Ovary (tissue), 9 donors: ENCODE data around the gene SSTR5. TPM values are rescaled to one million over a fixed set of nuclear protein-coding genes. Genes with fewer than 3 reads are reported as not detected.

ENCODE experiments used
- DNase-seq, 5 donors: peaks; one replicate each; pipeline ENCODE4 v3.0.0-alpha.2; 2019 to 2020
- H3K27ac ChIP-seq, 2 donors: fragments of 200-600 bp; one replicate each; pipeline versions ENCODE4 v1.5.1 to v1.8.0; 2019 to 2022
- H3K27me3 ChIP-seq: fragments of 200-600 bp; one replicate; pipeline ENCODE4 v1.8.0; 2022
- H3K36me3 ChIP-seq: fragments of 200-600 bp; sonication (generic); one replicate; pipeline ENCODE4 v1.5.1; 2019
- H3K4me1 ChIP-seq: one replicate; pipeline ENCODE4 v1.8.1; 2013; ENCODE audit warnings: mild to moderate bottlenecking, moderate library complexity; ENCODE audit not compliant: insufficient read depth
- H3K4me3 ChIP-seq: fragments of 200-600 bp; sonication (generic); one replicate; pipeline ENCODE4 v1.5.1; 2017
- H3K9me3 ChIP-seq, 2 donors: fragments of 200-600 bp in 1 of 2; sonication (generic) in 1 of 2; one replicate each; pipeline versions ENCODE4 v1.5.1 to v1.8.1; 2013 to 2019; ENCODE audit warnings: mild to moderate bottlenecking in 1 of 2, moderate library complexity in 1 of 2
- EP300 ChIP-seq: sonication (generic); formaldehyde crosslinking; IDR thresholded peaks from one replicate; pipeline ENCODE4 v1.6.1; 2017; ENCODE audit warnings: antibody characterized with exemption
- POLR2A ChIP-seq: fragments of 450-650 bp; IDR thresholded peaks from one replicate; pipeline ENCODE4 v1.6.1; 2017; ENCODE audit warnings: antibody characterized with exemption, mild to moderate bottlenecking, moderate library complexity
- WGBS, 3 donors: extraction: QIAGEN DNeasy Blood & Tissue Kit in 1 of 3; methylation state at CpG; one replicate each; pipeline versions ENCODE4 v1.1.5 to v1.1.7; 2013 to 2017; 5-methylcytosine and 5-hydroxymethylcytosine counted together
- intact Hi-C, 4 donors: fragments of 100-400 bp; cut with DNase I; formaldehyde crosslinking; loops; one replicate each; pipeline versions ENCODE4 v1.11.0 to v1.15.1; 2022 to 2023
- polyA plus RNA-seq, 2 donors: library from polyadenylated mRNA; stranded (reverse); fragments of 200-250 nt in 1 of 2; fragments of 350-450 nt in 1 of 2; fragmentation: Illumina TruSeq in 1 of 2; extraction: RNeasy Lipid Tissue Mini Kit (QIAGEN cat#74804) in 1 of 2; gene quantifications; one replicate each; pipeline ENCODE4 v1.2.3, GENCODE V29; 2013 to 2014
- total RNA-seq, 7 donors: library from RNA; depleted of rRNA in 2 of 7; stranded (reverse); fragments of >200 nt in 2 of 7; fragmentation: NEBNext Ultra II Directional in 3 of 7; extraction: Animal tissue kit (Norgen Biotek cat#: 25700) in 3 of 7; gene quantifications; one replicate each; pipeline versions ENCODE4 v1.1.0 to v1.2.4, GENCODE V29; 2016 to 2023
- TF ChIP-seq, protein P1 (sequence below), 3 donors: fragments of 450-650 bp in 2 of 3; fragments of 200-600 bp in 1 of 3; IDR thresholded peaks; one replicate each; pipeline versions ENCODE4 v1.5.1 to v1.8.0; 2016 to 2022; ENCODE audit warnings: antibody characterized with exemption in 3 of 3, mild to moderate bottlenecking in 1 of 3
- donor health status: DM: no; HTN: no; CAD: no; lungs with moderate emphysema.
- donor health status: DM: no; HTN: no; CAD: no.
- donor health status: Bipolar disorder and iron deficiency.
- donor health status: DM: yes; HTN: yes; CAD: no.
- donor health status: DM: no; HTN: no; CAD: no.
- donor health status: DM: yes; HTN: yes; CAD: no.

The SSTR5 gene
- total and polyA plus RNA-seq, 9 donors: not detected

DNA sequence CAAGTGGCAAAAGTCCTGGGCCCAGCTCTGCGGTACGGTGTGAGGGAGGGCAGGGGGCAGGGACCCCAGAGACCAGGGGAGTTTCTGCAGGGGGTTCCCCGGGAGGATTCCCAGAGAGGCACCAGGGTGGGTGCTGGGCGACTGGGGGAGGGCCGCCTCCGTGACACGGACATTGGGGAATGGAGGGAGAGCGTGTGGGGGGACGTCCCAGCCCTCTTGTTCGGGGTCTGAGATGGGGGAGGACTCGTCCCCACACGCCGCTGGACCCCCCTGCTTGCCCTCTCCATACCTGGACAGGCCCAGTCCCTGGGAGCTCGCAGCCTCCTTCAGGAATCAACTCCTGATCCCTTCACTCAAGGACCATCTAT is 49.8 kb downstream of the SSTR5 start:
- Histone ChIP-seq H3K27me3 (no peaks in the 10 kb centered on the region), H3K4me1 (no peaks in the 10 kb centered on the region), H3K4me3 (no peak overlapping the region), H3K27ac (no peak overlapping the region), H3K36me3 (no peaks in the 10 kb centered on the region), H3K9me3 (no peaks in the 10 kb centered on the region)
- intact Hi-C loops: no loop called here
- no peak for TF ChIP-seq POLR2A
- TF ChIP-seq EP300: no peak
- TF ChIP-seq, protein P1, sequence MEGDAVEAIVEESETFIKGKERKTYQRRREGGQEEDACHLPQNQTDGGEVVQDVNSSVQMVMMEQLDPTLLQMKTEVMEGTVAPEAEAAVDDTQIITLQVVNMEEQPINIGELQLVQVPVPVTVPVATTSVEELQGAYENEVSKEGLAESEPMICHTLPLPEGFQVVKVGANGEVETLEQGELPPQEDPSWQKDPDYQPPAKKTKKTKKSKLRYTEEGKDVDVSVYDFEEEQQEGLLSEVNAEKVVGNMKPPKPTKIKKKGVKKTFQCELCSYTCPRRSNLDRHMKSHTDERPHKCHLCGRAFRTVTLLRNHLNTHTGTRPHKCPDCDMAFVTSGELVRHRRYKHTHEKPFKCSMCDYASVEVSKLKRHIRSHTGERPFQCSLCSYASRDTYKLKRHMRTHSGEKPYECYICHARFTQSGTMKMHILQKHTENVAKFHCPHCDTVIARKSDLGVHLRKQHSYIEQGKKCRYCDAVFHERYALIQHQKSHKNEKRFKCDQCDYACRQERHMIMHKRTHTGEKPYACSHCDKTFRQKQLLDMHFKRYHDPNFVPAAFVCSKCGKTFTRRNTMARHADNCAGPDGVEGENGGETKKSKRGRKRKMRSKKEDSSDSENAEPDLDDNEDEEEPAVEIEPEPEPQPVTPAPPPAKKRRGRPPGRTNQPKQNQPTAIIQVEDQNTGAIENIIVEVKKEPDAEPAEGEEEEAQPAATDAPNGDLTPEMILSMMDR (IDR thresholded peaks at IDR 0.05): no peak
- 81 to 87% (median 83%) methylated on average over 14 of the region's 14 CpGs for WGBS, 3 donors
- DNase-seq: no peak

DNA sequence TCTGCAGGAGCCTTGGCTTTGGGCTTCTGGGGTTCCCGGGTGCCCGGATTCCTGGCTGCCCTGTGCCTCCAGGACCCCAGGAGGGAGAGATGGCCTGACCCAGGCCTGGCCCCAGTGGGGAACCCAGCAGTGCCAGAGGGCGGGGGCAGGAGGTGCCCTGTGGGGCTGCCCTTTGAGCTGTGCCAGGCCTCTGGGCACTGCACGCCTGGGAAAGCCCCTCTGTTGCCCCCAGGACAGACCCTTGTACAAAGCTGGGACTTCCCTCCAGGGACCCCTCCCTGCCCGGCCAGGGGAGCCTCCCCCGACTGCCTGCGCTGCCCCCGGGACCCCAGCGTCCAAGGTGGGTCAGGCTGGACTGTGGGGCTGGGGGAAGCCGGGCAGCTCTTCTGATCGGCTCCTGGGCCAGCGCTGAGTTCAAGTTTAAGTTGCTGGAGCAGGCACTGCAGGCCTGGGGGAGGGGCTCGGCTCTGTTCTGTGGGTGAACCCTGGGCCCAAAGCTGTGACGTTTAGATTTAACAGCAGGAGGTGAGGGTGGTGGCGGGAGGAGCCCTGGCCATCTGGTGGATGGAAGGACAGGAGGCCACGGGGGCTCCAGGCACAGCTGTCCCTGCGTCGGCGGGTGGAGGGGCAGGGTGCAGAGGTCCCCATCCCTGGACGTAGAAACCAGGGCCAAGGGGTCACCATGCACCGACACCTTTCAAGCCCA is 51.1 kb downstream of the SSTR5 start:
- 59 to 62% (median 60%) methylated on average over 20 to 21 of the region's 21 CpGs for WGBS, 3 donors
- no peak overlapping the region for H3K4me3 ChIP-seq
- intact Hi-C loops: no loop called here
- H3K9me3 ChIP-seq: no peaks in the 10 kb centered on the region
- TF ChIP-seq POLR2A: no peak
- no peak for TF ChIP-seq EP300
- TF ChIP-seq, protein P1 (IDR thresholded peaks at IDR 0.05): no peak
- H3K27me3 ChIP-seq: no peaks in the 10 kb centered on the region
- H3K4me1 ChIP-seq: no peaks in the 10 kb centered on the region
- H3K36me3 ChIP-seq: no peaks in the 10 kb centered on the region
- no peak for DNase-seq
- H3K27ac ChIP-seq: no peak overlapping the region

DNA sequence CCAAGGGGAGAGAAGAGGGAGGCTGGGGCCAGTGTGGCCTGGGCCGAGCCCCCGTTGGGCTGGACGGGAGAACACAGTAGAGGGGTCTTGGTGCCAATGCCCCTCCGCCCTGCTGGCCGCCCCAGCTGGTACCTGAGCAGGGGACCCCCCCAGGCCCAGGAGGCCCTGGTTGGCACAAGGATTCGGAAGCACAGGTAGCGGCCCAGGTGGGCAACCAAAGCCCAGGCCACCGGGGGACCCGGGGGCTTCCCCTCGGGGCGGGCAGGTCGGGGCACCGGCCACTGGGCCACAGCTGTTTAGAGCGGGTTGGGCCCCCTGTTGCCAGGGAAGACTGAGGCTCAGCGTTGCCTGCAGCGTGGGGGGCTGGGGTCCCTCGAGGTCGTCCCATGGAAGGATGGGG is 51.7 kb downstream of the SSTR5 start:
- no peak overlapping the region for H3K4me3 ChIP-seq
- DNase-seq: no peak
- no peaks in the 10 kb centered on the region for H3K9me3 ChIP-seq
- TF ChIP-seq, protein P1 (IDR thresholded peaks at IDR 0.05): no peak
- TF ChIP-seq POLR2A: no peak
- no peak for TF ChIP-seq EP300
- intact Hi-C loops: no loop called here
- no peaks in the 10 kb centered on the region for H3K4me1 ChIP-seq
- H3K36me3 ChIP-seq: no peaks in the 10 kb centered on the region
- WGBS, 3 donors: 74 to 76% (median 74%) methylated on average over 14 to 18 of the region's 18 CpGs
- no peaks in the 10 kb centered on the region for H3K27me3 ChIP-seq
- H3K27ac ChIP-seq: no peak overlapping the region

DNA sequence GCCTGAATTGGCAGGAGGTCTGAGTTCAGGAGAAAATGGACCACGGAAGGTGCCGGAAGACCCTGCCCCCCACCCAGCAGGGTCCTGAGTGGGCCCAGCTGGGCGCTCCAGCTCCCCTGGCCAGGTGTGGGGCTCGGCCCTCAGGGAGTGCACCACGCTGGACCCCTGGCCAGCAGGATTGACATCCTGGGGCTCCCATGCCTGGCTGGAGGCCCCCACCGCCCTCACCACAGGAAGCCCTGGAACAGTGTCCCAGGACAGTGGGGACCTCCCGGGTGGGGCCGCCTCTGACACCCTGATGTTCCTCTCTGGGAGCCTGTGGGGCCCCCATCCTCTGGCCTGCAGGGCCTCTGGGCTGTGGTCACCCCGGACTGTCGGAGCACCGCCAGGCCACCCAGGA is 52.2 kb downstream of the SSTR5 start:
- Histone ChIP-seq H3K4me3 (no peak overlapping the region), H3K27ac (no peak overlapping the region), H3K36me3 (no peaks in the 10 kb centered on the region), H3K9me3 (no peaks in the 10 kb centered on the region), H3K27me3 (no peaks in the 10 kb centered on the region), H3K4me1 (no peaks in the 10 kb centered on the region)
- TF ChIP-seq EP300: no peak
- no peak for TF ChIP-seq POLR2A
- TF ChIP-seq, protein P1 (IDR thresholded peaks at IDR 0.05): no peak
- intact Hi-C loops: no loop called here
- WGBS, 3 donors: 81 to 88% (median 87%) methylated on average over 9 to 11 of the region's 11 CpGs
- no peak for DNase-seq
